ENCODE measurements around the gene CA6.
"Not testable (repeated sequence)": the region's sequence is repeated elsewhere in the genome, so short reads cannot be mapped to it uniquely, and the experiment has no call there.

CA6 gene

DNA sequence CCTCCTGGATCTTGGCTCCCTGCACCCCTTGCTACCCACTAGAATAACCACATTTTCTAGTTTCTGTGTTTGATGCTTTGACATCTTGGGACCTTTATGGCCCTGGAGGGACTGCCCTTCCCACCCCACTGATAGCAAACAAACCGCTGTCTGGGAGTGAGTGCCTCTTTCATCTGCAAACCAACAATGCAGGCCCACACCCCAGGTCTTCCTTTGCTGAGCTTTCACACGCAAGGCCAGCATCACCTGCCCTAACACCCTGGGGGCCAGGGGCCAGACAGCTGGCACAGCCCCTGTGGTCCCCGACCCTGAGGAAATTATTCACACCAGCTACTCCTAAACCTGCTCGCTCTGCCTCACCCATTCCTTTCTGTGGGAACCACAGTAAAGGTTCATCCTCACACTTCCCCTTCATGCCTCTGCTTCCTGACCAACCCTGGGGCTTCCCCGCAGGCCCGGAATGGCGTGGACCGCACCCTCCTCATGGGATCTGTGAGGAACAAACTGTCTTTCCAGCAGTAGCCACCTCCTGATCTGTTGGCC lies 65.2 kb downstream of the CA6 start:
- Mint-ChIP-seq H3K4me1 (ENCODE audit: low read depth) (peaks cover 56% of the 10 kb centered on the region), H3K4me3 (peak overlapping the region; percentile 27), H3K27me3 (peaks cover 12% of the 10 kb centered on the region), H3K27ac (peak overlapping the region; percentile 68), H3K36me3 (ENCODE audit: low read depth) (no peaks in the 10 kb centered on the region), H3K9me3 (no peaks in the 10 kb centered on the region)
- intact Hi-C loops (cut with micrococcal nuclease): loop anchor here (1.0 kb wide), 1 partner anchor 90 kb away; no protein-coding TSS in a partner anchor

DNA sequence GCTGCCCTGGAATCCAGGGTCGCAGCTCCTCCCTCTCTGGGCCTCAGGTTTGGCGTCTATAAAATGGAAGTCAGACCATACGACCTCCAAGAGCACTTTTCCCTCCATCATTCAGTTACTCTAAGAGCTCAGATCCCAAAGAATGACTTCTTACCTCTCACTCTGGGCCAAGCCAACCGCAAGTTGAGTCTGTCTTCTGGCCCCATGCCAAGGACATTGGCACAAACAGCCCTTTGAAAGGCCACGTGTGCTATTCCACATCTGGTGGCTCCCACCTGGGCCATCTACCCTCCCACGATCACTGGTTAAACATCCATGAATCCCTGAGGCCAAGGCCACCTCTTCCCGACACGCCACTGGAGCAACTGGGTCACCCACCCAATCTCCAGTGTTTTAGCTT lies 68.2 kb downstream of the CA6 start:
- H3K36me3 Mint-ChIP-seq (ENCODE audit: low read depth): no peaks in the 10 kb centered on the region
- no peak overlapping the region for H3K4me3 Mint-ChIP-seq
- H3K9me3 Mint-ChIP-seq: no peaks in the 10 kb centered on the region
- intact Hi-C loops (cut with micrococcal nuclease): no loop called here
- peak overlapping the region; percentile 60 for H3K27ac Mint-ChIP-seq
- H3K27me3 Mint-ChIP-seq: peaks cover 18% of the 10 kb centered on the region
- H3K4me1 Mint-ChIP-seq (ENCODE audit: low read depth): peaks cover 30% of the 10 kb centered on the region

DNA sequence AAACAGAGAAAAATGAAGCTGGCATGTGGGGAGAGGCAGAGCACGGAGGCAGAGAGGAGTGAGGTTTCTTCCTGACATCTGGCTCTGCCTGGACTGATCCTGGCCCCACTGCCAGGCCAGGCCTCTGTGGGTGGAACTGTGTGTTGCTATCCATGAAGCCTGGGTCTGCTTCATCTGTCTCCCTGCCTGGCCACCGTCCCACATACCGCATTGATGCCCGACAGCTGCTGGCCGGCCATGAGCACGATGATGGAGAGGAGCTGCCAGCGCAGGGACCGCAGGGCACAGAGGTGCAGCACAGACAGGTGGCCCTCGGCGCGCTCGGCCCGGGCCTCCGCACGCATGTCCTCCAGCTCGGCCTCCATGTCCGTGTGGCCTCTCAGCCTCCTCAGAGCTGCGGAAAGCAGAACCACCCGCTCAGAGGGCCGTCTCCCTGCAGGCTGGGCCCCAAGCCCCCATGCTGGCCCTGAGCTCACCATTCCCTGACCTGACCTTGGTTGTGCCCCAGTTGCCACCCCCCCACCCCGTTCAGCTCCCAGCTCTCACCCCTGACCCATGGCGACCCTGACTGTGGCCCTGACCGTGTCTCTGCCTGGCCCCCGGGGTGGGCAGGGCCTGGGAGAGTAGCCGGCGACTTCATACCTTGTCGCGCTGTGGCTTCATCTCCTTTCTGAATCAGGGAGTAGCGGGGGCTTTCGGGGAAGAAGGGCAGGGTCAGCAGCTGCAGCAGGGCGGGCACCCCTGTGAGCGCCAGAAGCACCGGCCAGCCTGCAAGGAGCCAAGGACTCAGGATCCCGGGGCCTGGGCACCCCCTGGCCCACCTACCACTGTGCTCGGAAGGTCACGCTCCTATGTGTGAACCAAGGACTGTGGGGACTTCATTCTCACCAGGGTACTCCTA lies 69.1 kb downstream of the CA6 start:
- intact Hi-C loops (cut with micrococcal nuclease): no loop called here
- Mint-ChIP-seq H3K27ac (peak overlapping the region; percentile 60), H3K27me3 (peaks cover 20% of the 10 kb centered on the region), H3K4me3 (no peak overlapping the region), H3K4me1 (ENCODE audit: low read depth) (peaks cover 28% of the 10 kb centered on the region), H3K9me3 (no peaks in the 10 kb centered on the region), H3K36me3 (ENCODE audit: low read depth) (no peaks in the 10 kb centered on the region)

GRCh38 chr1:9016455-9016854 lies 70.8 kb downstream of the CA6 start:
- H3K27me3 Mint-ChIP-seq: peaks cover 27% of the 10 kb centered on the region
- no peak overlapping the region for H3K27ac Mint-ChIP-seq

GRCh38 chr1:9018333-9018732 lies 72.7 kb downstream of the CA6 start:
- Mint-ChIP-seq H3K4me3 (no peak overlapping the region), H3K9me3 (no peaks in the 10 kb centered on the region), H3K4me1 (ENCODE audit: low read depth) (peaks cover 6% of the 10 kb centered on the region), H3K36me3 (ENCODE audit: low read depth) (no peaks in the 10 kb centered on the region), H3K27me3 (peaks cover 27% of the 10 kb centered on the region), H3K27ac (no peak overlapping the region)
- intact Hi-C loops (cut with micrococcal nuclease): no loop called here

More at GRCh38 chr1:9016455-9016854, 70.8 kb downstream of the CA6 start:
- H3K4me1 Mint-ChIP-seq (ENCODE audit: low read depth): peaks cover 15% of the 10 kb centered on the region
- intact Hi-C loops (cut with micrococcal nuclease): no loop called here
- no peaks in the 10 kb centered on the region for H3K9me3 Mint-ChIP-seq
- no peak overlapping the region for H3K4me3 Mint-ChIP-seq
- no peaks in the 10 kb centered on the region for H3K36me3 Mint-ChIP-seq (ENCODE audit: low read depth)

DNA sequence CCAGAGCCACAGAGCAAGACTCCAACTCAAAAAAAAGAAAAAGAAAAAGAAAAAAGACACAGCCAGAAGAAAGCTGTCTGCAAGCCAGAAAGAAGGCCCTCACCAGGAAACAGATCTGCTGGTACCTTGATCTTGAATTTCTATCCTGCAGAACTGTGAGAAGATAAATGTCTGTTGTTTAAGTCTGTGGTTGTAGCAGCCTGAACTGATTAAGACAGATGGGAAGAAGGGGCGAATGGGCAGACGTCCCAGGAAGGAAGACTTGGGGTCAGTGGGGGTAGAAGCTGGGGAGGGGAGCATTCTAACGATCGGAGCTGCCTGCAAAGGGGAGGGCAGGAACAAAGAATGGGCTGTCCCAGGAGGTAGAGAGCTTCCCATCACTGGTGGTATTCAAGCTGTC lies 74.2 kb downstream of the CA6 start:
- H3K9me3 Mint-ChIP-seq: no peaks in the 10 kb centered on the region
- H3K27ac Mint-ChIP-seq: no peak overlapping the region
- intact Hi-C loops (cut with micrococcal nuclease): no loop called here
- peaks cover 23% of the 10 kb centered on the region for H3K27me3 Mint-ChIP-seq
- H3K4me3 Mint-ChIP-seq: no peak overlapping the region
- peaks cover 6% of the 10 kb centered on the region for H3K4me1 Mint-ChIP-seq (ENCODE audit: low read depth)
- no peaks in the 10 kb centered on the region for H3K36me3 Mint-ChIP-seq (ENCODE audit: low read depth)

GRCh38 chr1:9020305-9020704 lies 74.6 kb downstream of the CA6 start:
- no peak overlapping the region for H3K27ac Mint-ChIP-seq
- H3K4me1 Mint-ChIP-seq (ENCODE audit: low read depth): peaks cover 6% of the 10 kb centered on the region
- no peaks in the 10 kb centered on the region for H3K36me3 Mint-ChIP-seq (ENCODE audit: low read depth)
- no peak overlapping the region for H3K4me3 Mint-ChIP-seq
- no peaks in the 10 kb centered on the region for H3K9me3 Mint-ChIP-seq
- peaks cover 23% of the 10 kb centered on the region for H3K27me3 Mint-ChIP-seq
- intact Hi-C loops (cut with micrococcal nuclease): no loop called here

- H3K4me1 Mint-ChIP-seq (ENCODE audit: low read depth); H3K4me3 Mint-ChIP-seq; H3K36me3 Mint-ChIP-seq (ENCODE audit: low read depth); H3K9me3 Mint-ChIP-seq; H3K27ac Mint-ChIP-seq; intact Hi-C loops (cut with micrococcal nuclease): not testable (repeated sequence)
- peaks cover 19% of the 10 kb centered on the region for H3K27me3 Mint-ChIP-seq
Observed at GRCh38 chr1:9022026-9022738, 76.5 kb downstream of the CA6 start.

DNA sequence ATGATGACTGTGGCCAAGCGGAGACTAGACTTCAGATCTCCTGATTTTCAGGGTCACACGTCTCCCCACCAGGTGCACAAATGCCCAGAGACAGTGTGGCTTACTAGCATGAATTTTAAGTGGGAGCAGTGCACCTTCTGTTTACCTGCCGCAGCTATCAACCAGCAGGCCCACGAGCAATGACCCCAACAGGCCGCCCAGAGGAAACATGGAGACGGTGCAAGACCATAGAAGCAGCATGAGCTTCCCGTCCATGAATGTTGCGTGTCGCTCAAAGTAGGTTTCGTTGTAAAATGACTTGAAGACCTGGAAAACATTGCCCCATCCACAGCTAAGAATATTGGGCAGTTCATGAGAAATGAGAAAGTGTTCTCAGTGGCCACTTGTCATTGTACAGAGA lies 77.1 kb downstream of the CA6 start:
- Mint-ChIP-seq H3K4me3 (no peak overlapping the region), H3K4me1 (ENCODE audit: low read depth) (peaks cover 6% of the 10 kb centered on the region), H3K36me3 (ENCODE audit: low read depth) (no peaks in the 10 kb centered on the region), H3K27me3 (peaks cover 17% of the 10 kb centered on the region), H3K9me3 (no peaks in the 10 kb centered on the region), H3K27ac (no peak overlapping the region)
- intact Hi-C loops (cut with micrococcal nuclease): no loop called here
